Mucosa of descending colon (tissue), 3 donors: ENCODE measurements around the gene SLC1A1. TPM values are rescaled to one million over a fixed set of nuclear protein-coding genes. Genes with fewer than 3 reads are reported as not detected.

ENCODE experiments used
- ATAC-seq: fragments of 200-7000 bp; cut with Tn5 transposase; one replicate; pipeline ENCODE4 v1.9.1; 2020; ENCODE audit warnings: mild to moderate bottlenecking, moderate library complexity
- DNase-seq, 3 donors: peaks; one replicate each; pipeline ENCODE4 v3.0.0-alpha.2; 2020
- H3K36me3 ChIP-seq: fragments of 200-600 bp; one replicate; pipeline ENCODE4 v1.8.0; 2021; ENCODE audit warnings: low read depth, mild to moderate bottlenecking
- H3K4me1 ChIP-seq: fragments of 200-600 bp; one replicate; pipeline ENCODE4 v1.8.0; 2021; ENCODE audit warnings: low read depth, mild to moderate bottlenecking
- H3K4me3 ChIP-seq: fragments of 200-600 bp; one replicate; pipeline ENCODE4 v1.8.0; 2021; ENCODE audit warnings: mild to moderate bottlenecking
- H3K9me3 ChIP-seq: fragments of 200-600 bp; one replicate; pipeline ENCODE4 v1.8.0; 2021; ENCODE audit warnings: mild to moderate bottlenecking
- intact Hi-C, 2 donors: fragments of 100-400 bp; cut with DNase I in 1 of 2; cut with micrococcal nuclease in 1 of 2; formaldehyde crosslinking; loops; one replicate each; pipeline versions ENCODE4 v1.11.0 to v1.11.1; 2022; cut with DNase I, micrococcal nuclease
- total RNA-seq, 3 donors: library from RNA; stranded (reverse); fragmentation: NEBNext Ultra II Directional in 2 of 3; extraction: Animal tissue kit (Norgen Biotek cat#: 25700) in 2 of 3; gene quantifications; one replicate each; pipeline versions ENCODE4 v1.2.1 to v1.2.4, GENCODE V29; 2021 to 2023
- TF ChIP-seq, protein P1 (sequence below): fragments of 200-600 bp; IDR thresholded peaks from one replicate; pipeline ENCODE4 v1.8.0; 2022; ENCODE audit warnings: antibody characterized with exemption, mild to moderate bottlenecking
- donor health status: DM: no; HTN: no; CAD: no; lungs with moderate emphysema.
- donor health status: DM: no; HTN: no; CAD: no.
- donor health status: DM: no; HTN: yes; CAD: no.

The SLC1A1 gene
- total RNA-seq, 3 donors from 2014 or later = 16.8 to 44.8 (median 37.0) TPM

DNA sequence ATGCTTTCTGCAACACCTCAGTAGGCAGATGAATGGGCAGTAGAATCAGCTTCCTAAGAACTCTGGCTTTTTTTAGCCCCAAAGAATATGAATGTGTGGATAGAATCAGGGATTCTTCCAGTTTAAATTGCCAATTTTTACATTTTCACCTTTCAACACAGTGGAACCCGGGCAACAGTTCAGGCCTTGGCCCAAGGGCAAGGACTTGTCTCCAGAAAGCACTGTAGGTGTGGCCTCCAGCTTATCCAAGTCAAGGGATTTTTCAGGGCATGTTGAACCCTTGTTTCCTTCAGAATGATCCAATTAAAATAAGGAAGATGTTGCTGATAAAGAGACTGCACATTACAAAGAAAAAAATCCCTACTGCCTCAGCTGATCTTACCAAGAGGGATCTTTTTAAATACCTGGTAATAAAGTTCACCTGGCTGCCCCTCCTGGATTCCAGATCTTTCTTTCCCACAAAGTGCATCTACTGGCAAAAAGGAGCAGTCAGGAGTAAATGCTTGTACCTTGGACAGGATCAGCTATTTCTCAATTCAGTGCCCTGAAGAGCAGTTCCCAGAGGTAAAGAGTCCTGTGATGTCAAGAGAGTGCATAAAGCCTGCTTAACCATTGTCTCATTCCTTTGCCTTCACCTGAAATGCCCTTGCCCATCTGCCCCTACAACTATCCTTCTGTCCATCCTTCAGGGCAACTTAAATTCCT lies 91.7 kb downstream of the SLC1A1 start:
- TF ChIP-seq, protein P1, sequence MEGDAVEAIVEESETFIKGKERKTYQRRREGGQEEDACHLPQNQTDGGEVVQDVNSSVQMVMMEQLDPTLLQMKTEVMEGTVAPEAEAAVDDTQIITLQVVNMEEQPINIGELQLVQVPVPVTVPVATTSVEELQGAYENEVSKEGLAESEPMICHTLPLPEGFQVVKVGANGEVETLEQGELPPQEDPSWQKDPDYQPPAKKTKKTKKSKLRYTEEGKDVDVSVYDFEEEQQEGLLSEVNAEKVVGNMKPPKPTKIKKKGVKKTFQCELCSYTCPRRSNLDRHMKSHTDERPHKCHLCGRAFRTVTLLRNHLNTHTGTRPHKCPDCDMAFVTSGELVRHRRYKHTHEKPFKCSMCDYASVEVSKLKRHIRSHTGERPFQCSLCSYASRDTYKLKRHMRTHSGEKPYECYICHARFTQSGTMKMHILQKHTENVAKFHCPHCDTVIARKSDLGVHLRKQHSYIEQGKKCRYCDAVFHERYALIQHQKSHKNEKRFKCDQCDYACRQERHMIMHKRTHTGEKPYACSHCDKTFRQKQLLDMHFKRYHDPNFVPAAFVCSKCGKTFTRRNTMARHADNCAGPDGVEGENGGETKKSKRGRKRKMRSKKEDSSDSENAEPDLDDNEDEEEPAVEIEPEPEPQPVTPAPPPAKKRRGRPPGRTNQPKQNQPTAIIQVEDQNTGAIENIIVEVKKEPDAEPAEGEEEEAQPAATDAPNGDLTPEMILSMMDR = no peak
- DNase-seq (no peak), ATAC-seq (no peak)
- intact Hi-C loops = no loop called here
- Histone ChIP-seq H3K4me3 (no peak overlapping the region), H3K9me3 (no peaks in the 10 kb centered on the region), H3K36me3 (no peaks in the 10 kb centered on the region), H3K4me1 (no peaks in the 10 kb centered on the region)

DNA sequence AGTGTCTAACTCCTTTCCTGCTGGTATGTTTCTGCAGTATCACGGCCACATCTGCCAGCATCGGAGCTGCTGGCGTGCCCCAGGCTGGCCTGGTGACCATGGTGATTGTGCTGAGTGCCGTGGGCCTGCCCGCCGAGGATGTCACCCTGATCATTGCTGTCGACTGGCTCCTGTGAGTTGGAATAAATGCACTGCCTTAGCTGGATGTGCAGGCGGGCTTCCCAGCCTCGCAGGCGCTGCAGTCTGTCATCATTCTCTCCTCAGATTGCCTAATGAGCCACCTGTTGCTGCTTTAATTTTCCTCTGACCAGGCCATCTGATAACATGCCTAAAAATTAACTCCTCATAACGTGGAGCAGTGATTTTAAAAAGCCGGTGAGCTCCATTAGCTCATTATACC lies 92.7 kb downstream of the SLC1A1 start:
- Histone ChIP-seq H3K4me1 (no peaks in the 10 kb centered on the region), H3K4me3 (no peak overlapping the region), H3K36me3 (no peaks in the 10 kb centered on the region), H3K9me3 (no peaks in the 10 kb centered on the region)
- ATAC-seq (no peak), DNase-seq (no peak)
- intact Hi-C loops = no loop called here
- TF ChIP-seq, protein P1 = no peak

DNA sequence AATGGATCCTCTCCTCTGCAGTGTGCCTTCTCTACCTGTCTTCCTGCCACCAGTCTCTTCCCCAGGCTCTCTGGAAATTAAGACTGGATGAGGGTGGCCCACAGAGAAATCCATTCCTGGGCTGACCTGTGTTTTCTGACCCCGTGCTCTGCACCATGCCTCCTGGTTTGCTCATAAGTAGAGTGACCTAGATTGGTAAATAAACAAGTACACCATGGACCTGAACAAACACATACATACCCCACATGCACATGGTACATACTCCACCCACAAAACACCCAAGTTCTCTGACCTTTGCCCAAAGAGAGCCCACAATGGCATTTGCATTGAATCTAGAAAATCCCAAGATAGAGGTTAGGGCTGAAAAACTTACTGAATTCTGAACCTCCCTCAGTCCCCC lies 94.4 kb downstream of the SLC1A1 start:
- no peak for DNase-seq
- TF ChIP-seq, protein P1 = no peak
- intact Hi-C loops = no loop called here
- no peaks in the 10 kb centered on the region for H3K36me3 ChIP-seq
- H3K4me1 ChIP-seq = no peaks in the 10 kb centered on the region
- ATAC-seq = no peak
- no peaks in the 10 kb centered on the region for H3K9me3 ChIP-seq
- H3K4me3 ChIP-seq = no peak overlapping the region

DNA sequence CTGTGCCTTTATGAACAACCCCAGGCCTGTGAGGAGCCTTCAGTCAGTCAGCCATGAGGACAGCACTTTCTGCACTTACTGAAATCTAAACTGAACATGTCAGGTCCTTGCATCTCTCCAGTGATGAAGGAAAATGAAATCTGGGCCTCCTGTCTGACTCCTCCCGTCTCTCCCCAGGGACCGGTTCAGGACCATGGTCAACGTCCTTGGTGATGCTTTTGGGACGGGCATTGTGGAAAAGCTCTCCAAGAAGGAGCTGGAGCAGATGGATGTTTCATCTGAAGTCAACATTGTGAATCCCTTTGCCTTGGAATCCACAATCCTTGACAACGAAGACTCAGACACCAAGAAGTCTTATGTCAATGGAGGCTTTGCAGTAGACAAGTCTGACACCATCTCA lies 94.9 kb downstream of the SLC1A1 start:
- Histone ChIP-seq H3K4me3 (no peak overlapping the region), H3K36me3 (no peaks in the 10 kb centered on the region), H3K4me1 (no peaks in the 10 kb centered on the region), H3K9me3 (no peaks in the 10 kb centered on the region)
- no peak for ATAC-seq
- no peak for DNase-seq
- intact Hi-C loops = no loop called here
- TF ChIP-seq, protein P1 = no peak

DNA sequence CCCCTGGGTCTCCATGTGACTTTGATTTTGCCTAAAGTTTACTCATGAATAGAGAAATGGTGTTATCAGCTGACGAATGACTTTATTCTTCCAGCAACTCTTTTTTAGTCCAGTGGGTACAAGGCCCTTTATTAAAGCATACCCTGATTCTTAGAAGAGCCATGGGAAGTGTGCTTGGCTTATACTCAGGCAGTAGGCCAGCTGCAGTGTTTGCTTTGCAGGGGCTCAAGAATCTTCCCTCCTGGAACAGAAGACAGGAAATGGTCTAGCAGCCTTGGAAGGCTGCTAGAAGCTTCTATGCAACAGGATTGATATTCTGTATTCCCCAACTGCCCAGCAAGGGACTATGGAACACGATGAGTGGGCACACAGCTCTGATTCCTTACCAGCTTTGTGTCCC lies 98.5 kb downstream of the SLC1A1 start:
- Histone ChIP-seq H3K4me1 (no peaks in the 10 kb centered on the region), H3K9me3 (no peaks in the 10 kb centered on the region), H3K36me3 (no peaks in the 10 kb centered on the region), H3K4me3 (no peak overlapping the region)
- DNase-seq = no peak
- TF ChIP-seq, protein P1 = no peak
- no peak for ATAC-seq
- intact Hi-C loops = no loop called here
